SK-N-SH treated with all-trans-retinoic acid at 6 μM for 48 hours (cell line): ENCODE results near the gene PDE8A.
A peak's percentile ranks its signal among the peaks of the same experiment; 100 is the strongest.
"Not testable (repeated sequence)": the region's sequence is repeated elsewhere in the genome, so short reads cannot be mapped to it uniquely, and the experiment has no call there.

Experiments
- ATAC-seq: fragments of 200-7000 bp; cut with Tn5 transposase; 3 replicates; pipeline ENCODE4 v1.9.1; 2020; ENCODE audit warnings: mild to moderate bottlenecking, moderate library complexity
- ARNTL ChIP-seq: fragments of 450-650 bp; formaldehyde crosslinking; IDR thresholded peaks from 2 replicates; pipeline ENCODE4 v1.5.0; 2020; ENCODE audit warnings: low read depth, mild to moderate bottlenecking, moderate library complexity, borderline replicate concordance
- BACH2 ChIP-seq: fragments of 250-450 bp; sonication (Bioruptor Pico); IDR thresholded peaks from 2 replicates; pipeline ENCODE4 v1.9.0; 2021; ENCODE audit warnings: mild to moderate bottlenecking, borderline replicate concordance
- CSDC2 ChIP-seq: fragments of 250-450 bp; sonication (Bioruptor Pico); IDR thresholded peaks from 2 replicates; pipeline ENCODE4 v1.5.0; 2020; ENCODE audit warnings: mild to moderate bottlenecking, moderate library complexity
- GLIS3 ChIP-seq: fragments of 250-450 bp; sonication (Bioruptor Pico); IDR thresholded peaks from 2 replicates; pipeline ENCODE4 v1.5.0; 2020; ENCODE audit warnings: mild to moderate bottlenecking, moderate library complexity
- ISL1 ChIP-seq: fragments of 250-450 bp; sonication (Bioruptor Pico); IDR thresholded peaks from 2 replicates; pipeline ENCODE4 v2.1.2; 2022; ENCODE audit warnings: mild to moderate bottlenecking, moderate library complexity
- OSR1 ChIP-seq: fragments of 250-450 bp; sonication (Bioruptor Pico); IDR thresholded peaks from 2 replicates; pipeline ENCODE4 v1.8.0; 2022; ENCODE audit warnings: moderate library complexity, mild to moderate bottlenecking, inconsistent platforms
- PATZ1 ChIP-seq: fragments of 250-450 bp; sonication (Bioruptor Pico); IDR thresholded peaks from 2 replicates; pipeline ENCODE4 v1.8.0; 2020; ENCODE audit warnings: mild to moderate bottlenecking, moderate library complexity, borderline replicate concordance
- POU6F1 ChIP-seq: fragments of 250-450 bp; sonication (Bioruptor Pico); IDR thresholded peaks from 2 replicates; pipeline ENCODE4 v1.8.0; 2021; ENCODE audit warnings: low read depth, mild to moderate bottlenecking, moderate library complexity, borderline replicate concordance
- PPARA ChIP-seq: fragments of 250-450 bp; sonication (Bioruptor Pico); IDR thresholded peaks from 2 replicates; pipeline ENCODE4 v1.5.0; 2020; ENCODE audit warnings: mild to moderate bottlenecking, borderline replicate concordance
- RARB ChIP-seq: fragments of 250-450 bp; sonication (Bioruptor Pico); IDR thresholded peaks from 2 replicates; pipeline ENCODE4 v1.8.0; 2021; ENCODE audit warnings: mild to moderate bottlenecking, moderate library complexity
- TCF4 ChIP-seq: fragments of 250-450 bp; sonication (Bioruptor Pico); IDR thresholded peaks from 2 replicates; pipeline ENCODE4 v1.8.0; 2021; ENCODE audit warnings: mild to moderate bottlenecking, moderate library complexity, borderline replicate concordance
- TOX ChIP-seq: fragments of 250-450 bp; sonication (Bioruptor Pico); IDR thresholded peaks from 2 replicates; pipeline ENCODE4 v1.8.0; 2021; ENCODE audit warnings: mild to moderate bottlenecking, moderate library complexity, borderline replicate concordance
- TSHZ2 ChIP-seq: fragments of 250-450 bp; sonication (Bioruptor Pico); IDR thresholded peaks from 2 replicates; pipeline ENCODE4 v1.5.0; 2020; ENCODE audit warnings: mild to moderate bottlenecking, moderate library complexity
- ZC3H10 ChIP-seq: fragments of 250-450 bp; sonication (Bioruptor Pico); IDR thresholded peaks from 2 replicates; pipeline ENCODE4 v1.5.1; 2021; ENCODE audit warnings: mild to moderate bottlenecking, moderate library complexity
- ZNF70 ChIP-seq: fragments of 450-650 bp; formaldehyde crosslinking; IDR thresholded peaks from 2 replicates; pipeline ENCODE4 v1.5.0; 2020; ENCODE audit warnings: mild to moderate bottlenecking, moderate library complexity
- ZNF8 ChIP-seq: fragments of 450-650 bp; formaldehyde crosslinking; IDR thresholded peaks from 2 replicates; pipeline ENCODE4 v1.5.0; 2020; ENCODE audit warnings: mild to moderate bottlenecking, moderate library complexity

Gene PDE8A

GRCh38 chr15:85174521-85174920 is 192.9 kb downstream of the PDE8A start (continued):
- TF ChIP-seq POU6F1 (CRISPR knock-in tag): no peak
- no peak for TF ChIP-seq ISL1 (CRISPR knock-in tag)
- TF ChIP-seq TCF4 (CRISPR knock-in tag): no peak
- TF ChIP-seq PATZ1 (CRISPR knock-in tag): no peak
- TF ChIP-seq RARB: no peak
- TF ChIP-seq PPARA (CRISPR knock-in tag): no peak
- no peak for TF ChIP-seq CSDC2 (CRISPR knock-in tag)
- TF ChIP-seq ZC3H10 (CRISPR knock-in tag): no peak
- TF ChIP-seq BACH2: no peak
- TF ChIP-seq ARNTL (CRISPR knock-in tag): no peak
- TF ChIP-seq, all 23 proteins: peak for 0

- ATAC-seq: peak; percentile 83
Measured at GRCh38 chr15:85177042-85177515, 195.4 kb downstream of the PDE8A start.

- TF ChIP-seq BACH2 (no peak), ISL1 (CRISPR knock-in tag) (no peak), GLIS3 (CRISPR knock-in tag) (no peak), TOX (CRISPR knock-in tag) (no peak), TSHZ2 (CRISPR knock-in tag) (no peak), OSR1 (CRISPR knock-in tag) (no peak), ZNF70 (CRISPR knock-in tag) (no peak)
- no peak for ATAC-seq
Measured at GRCh38 chr15:85178308-85178707, 196.7 kb downstream of the PDE8A start.

GRCh38 chr15:85179700-85180099 is 198.0 kb downstream of the PDE8A start:
- ATAC-seq: no peak
- TF ChIP-seq ZNF8 (CRISPR knock-in tag) (no peak), GLIS3 (CRISPR knock-in tag) (no peak)
- TF ChIP-seq, all 23 proteins: peak for 0

GRCh38 chr15:85185350-85185749 is 203.7 kb downstream of the PDE8A start:
- ATAC-seq: not testable (repeated sequence)

GRCh38 chr15:85188171-85188577 is 206.5 kb downstream of the PDE8A start:
- not testable (repeated sequence) for ATAC-seq
